DOHH2 (cell line): ENCODE results near the gene ZNF592.

Source experiments
- H3F3A ChIP-seq: fragments of 200-600 bp; sonication (generic), shearing (Covaris generic); 2 replicates; pipeline ENCODE4 v1.6.0; 2016; ENCODE audit warnings: antibody characterized with exemption, mild to moderate bottlenecking; ENCODE audit not compliant: control insufficient read depth, insufficient read depth
- H3K27ac ChIP-seq: fragments of 200-600 bp; sonication (generic); 2 replicates; pipeline ENCODE4 v1.5.1; 2014; ENCODE audit warnings: low read depth, mild to moderate bottlenecking, low read length, moderate library complexity
- H3K27me3 ChIP-seq: fragments of 200-600 bp; sonication (generic); 2 replicates; pipeline ENCODE4 v1.6.1; 2014; ENCODE audit warnings: mild to moderate bottlenecking, low read length, mixed read lengths; ENCODE audit not compliant: control insufficient read depth
- H3K36me3 ChIP-seq: fragments of 200-600 bp; sonication (generic); 2 replicates; pipeline ENCODE4 v1.6.1; 2014; ENCODE audit warnings: mild to moderate bottlenecking, low read length, moderate library complexity, mixed read lengths; ENCODE audit not compliant: control insufficient read depth
- H3K4me1 ChIP-seq: fragments of 200-600 bp; sonication (generic); 2 replicates; pipeline ENCODE4 v1.6.1; 2014; ENCODE audit warnings: mild to moderate bottlenecking, low read length, mixed read lengths; ENCODE audit not compliant: control insufficient read depth
- H3K4me2 ChIP-seq: fragments of 200-600 bp; sonication (generic); 2 replicates; pipeline ENCODE4 v1.6.0; 2014; ENCODE audit warnings: mild to moderate bottlenecking, low read length, moderate library complexity
- H3K4me3 ChIP-seq: fragments of 200-600 bp; sonication (generic); 2 replicates; pipeline ENCODE4 v1.5.1; 2014; ENCODE audit warnings: mild to moderate bottlenecking, low read length, mixed read lengths
- H3K79me2 ChIP-seq: fragments of 200-600 bp; sonication (generic); 2 replicates; pipeline ENCODE4 v1.6.1; 2014; ENCODE audit warnings: mild to moderate bottlenecking, low read length, mixed read lengths; ENCODE audit not compliant: control insufficient read depth
- H3K9me2 ChIP-seq: fragments of 200-600 bp; sonication (generic); replicated peaks from 2 replicates; pipeline ENCODE4 v1.6.1; 2014; ENCODE audit warnings: mild to moderate bottlenecking, low read length, mixed read lengths; ENCODE audit not compliant: control insufficient read depth
- H3K9me3 ChIP-seq: fragments of 200-600 bp; sonication (generic); 2 replicates; pipeline ENCODE4 v1.6.1; 2014; ENCODE audit warnings: antibody characterized with exemption, low read length, mixed read lengths; ENCODE audit not compliant: control insufficient read depth, insufficient read depth
- H4K20me1 ChIP-seq: fragments of 200-600 bp; sonication (generic); 2 replicates; pipeline ENCODE4 v1.6.0; 2014; ENCODE audit warnings: low read depth, mild to moderate bottlenecking, antibody characterized with exemption, low read length, moderate library complexity; ENCODE audit not compliant: control insufficient read depth, insufficient read depth
- CTCF ChIP-seq: fragments of 200-600 bp; sonication (generic); IDR thresholded peaks from one replicate; pipeline ENCODE4 v1.5.1; 2014; ENCODE audit warnings: antibody characterized with exemption, mild to moderate bottlenecking, low read depth, low read length; ENCODE audit not compliant: poor library complexity, severe bottlenecking
- EZH2phosphoT487 ChIP-seq: fragments of 200-600 bp; sonication (generic); IDR thresholded peaks from 2 replicates; pipeline ENCODE4 v1.6.1; 2017; ENCODE audit warnings: borderline replicate concordance, mild to moderate bottlenecking, antibody characterized with exemption, low read length, moderate library complexity, mixed read lengths

The ZNF592 gene

DNA sequence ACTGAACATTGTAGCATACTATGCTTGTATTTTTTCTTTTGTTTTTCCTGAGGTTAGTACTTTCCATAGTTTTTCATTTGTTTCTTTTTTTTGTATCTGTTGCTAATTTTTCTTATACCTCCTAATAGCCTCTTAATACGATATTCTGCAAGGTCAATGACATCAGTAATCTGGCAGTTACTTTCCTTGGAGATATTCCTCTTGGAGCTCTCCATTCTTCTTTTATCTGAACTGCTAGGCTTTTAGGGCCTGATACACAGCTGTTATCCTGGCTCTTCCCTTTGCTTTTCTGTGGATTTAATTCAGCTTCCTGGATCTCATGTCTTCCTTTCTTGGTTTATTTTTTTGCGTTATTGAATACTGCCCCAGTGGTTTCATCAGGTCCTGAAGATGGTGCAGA lies 81.6 kb downstream of the ZNF592 start:
- Histone ChIP-seq H3K9me3 (no peaks in the 10 kb centered on the region), H3K27me3 (peaks cover 50% of the 10 kb centered on the region), H3K79me2 (no peaks in the 10 kb centered on the region), H3K36me3 (no peaks in the 10 kb centered on the region), H3K4me3 (no peak overlapping the region), H3K4me1 (no peaks in the 10 kb centered on the region), H3K9me2 (no peaks in the 10 kb centered on the region), H4K20me1 (no peaks in the 10 kb centered on the region), H3F3A (no peaks in the 10 kb centered on the region), H3K27ac (no peak overlapping the region), H3K4me2 (no peak overlapping the region)
- TF ChIP-seq EZH2phosphoT487 (no peak), CTCF (no peak)

GRCh38 chr15:84831028-84831427 lies 82.6 kb downstream of the ZNF592 start:
- H3K9me3 ChIP-seq: no peaks in the 10 kb centered on the region
- TF ChIP-seq EZH2phosphoT487: no peak
- no peak for TF ChIP-seq CTCF
- no peak overlapping the region for H3K4me2 ChIP-seq
- H3K4me3 ChIP-seq: no peak overlapping the region
- H3K27ac ChIP-seq: no peak overlapping the region
- H4K20me1 ChIP-seq: no peaks in the 10 kb centered on the region
- H3K36me3 ChIP-seq: no peaks in the 10 kb centered on the region
- no peaks in the 10 kb centered on the region for H3K79me2 ChIP-seq
- no peaks in the 10 kb centered on the region for H3K9me2 ChIP-seq
- peaks cover 48% of the 10 kb centered on the region for H3K27me3 ChIP-seq
- no peaks in the 10 kb centered on the region for H3K4me1 ChIP-seq
- H3F3A ChIP-seq: no peaks in the 10 kb centered on the region

DNA sequence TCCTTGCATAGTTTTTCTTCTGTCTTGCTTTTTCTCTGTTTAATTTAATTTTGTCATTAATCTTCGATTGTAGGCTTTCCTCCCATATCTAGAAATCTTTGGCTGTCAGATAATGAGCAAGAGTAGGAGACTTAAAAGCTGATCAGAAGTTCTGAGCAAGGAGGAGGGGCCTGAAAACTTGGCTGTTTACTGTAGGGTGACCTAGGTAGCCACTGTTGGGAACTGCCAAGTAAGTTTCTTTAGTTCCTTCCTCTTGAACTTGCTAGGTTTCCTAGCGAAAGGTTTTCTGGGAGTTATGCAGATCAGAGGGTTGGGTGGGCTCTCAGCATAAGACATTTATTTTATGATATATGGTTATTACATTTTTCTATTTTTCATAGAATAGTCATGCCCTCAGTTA lies 83.2 kb downstream of the ZNF592 start:
- H3K9me2 ChIP-seq: no peaks in the 10 kb centered on the region
- H3K27me3 ChIP-seq: peaks cover 50% of the 10 kb centered on the region
- H3K27ac ChIP-seq: no peak overlapping the region
- H3K4me3 ChIP-seq: no peak overlapping the region
- H4K20me1 ChIP-seq: no peaks in the 10 kb centered on the region
- H3K79me2 ChIP-seq: no peaks in the 10 kb centered on the region
- H3K4me1 ChIP-seq: no peaks in the 10 kb centered on the region
- no peak overlapping the region for H3K4me2 ChIP-seq
- no peaks in the 10 kb centered on the region for H3K36me3 ChIP-seq
- H3F3A ChIP-seq: no peaks in the 10 kb centered on the region
- TF ChIP-seq CTCF (no peak), EZH2phosphoT487 (no peak)
- H3K9me3 ChIP-seq: no peaks in the 10 kb centered on the region
